GM19372 (cell line): Measurements from ENCODE around the gene KIAA1671.
"Not testable (repeated sequence)": the region's sequence is repeated elsewhere in the genome, so short reads cannot be mapped to it uniquely, and the experiment has no call there.

Experiments used
- ATAC-seq: cut with Tn5 transposase; IDR thresholded peaks from one replicate; pipeline ENCODE4 v1.9.1; 2021; ENCODE audit warnings: mild to moderate bottlenecking, low read depth, moderate library complexity; ENCODE audit not compliant: unreplicated experiment

Gene KIAA1671

GRCh38 chr22:25212337-25212736, 259.8 kb downstream of the KIAA1671 start:
- no peak for ATAC-seq

GRCh38 chr22:25213221-25213620, 260.7 kb downstream of the KIAA1671 start:
- no peak for ATAC-seq

GRCh38 chr22:25216230-25216629, 263.7 kb downstream of the KIAA1671 start:
- no peak for ATAC-seq

- no peak for ATAC-seq
These were observed 266.7 kb downstream of the KIAA1671 start, which contains the start of gene CRYBB2 for GRCh38 chr22:25219211-25219689. TSS of gene CRYBB2 (plus strand) at chr22:25219639. CDS start at chr22:25221430, 1,791 bp downstream.

- no peak for ATAC-seq
These were observed 267.5 kb downstream of the KIAA1671 start for GRCh38 chr22:25219948-25220442.

- no peak for ATAC-seq
These were observed 269.3 kb downstream of the KIAA1671 start for GRCh38 chr22:25221790-25222189.

- no peak for ATAC-seq
These were observed 270.8 kb downstream of the KIAA1671 start for GRCh38 chr22:25223269-25223850.

GRCh38 chr22:25228822-25229221, 276.3 kb downstream of the KIAA1671 start:
- ATAC-seq, result no peak

GRCh38 chr22:25230760-25231159, 278.2 kb downstream of the KIAA1671 start:
- ATAC-seq, result not testable (repeated sequence)

- no peak for ATAC-seq
These were observed 279.8 kb downstream of the KIAA1671 start for GRCh38 chr22:25232301-25232700.

- ATAC-seq, result not testable (repeated sequence)
These were observed 281.2 kb downstream of the KIAA1671 start for GRCh38 chr22:25233706-25234105.

- ATAC-seq, result no peak
These were observed 283.2 kb downstream of the KIAA1671 start for GRCh38 chr22:25235547-25236290.

- ATAC-seq, result no peak
These were observed 283.9 kb downstream of the KIAA1671 start for GRCh38 chr22:25236417-25236816.

GRCh38 chr22:25237503-25237902, 285.0 kb downstream of the KIAA1671 start:
- no peak for ATAC-seq

GRCh38 chr22:25238058-25238457, 285.5 kb downstream of the KIAA1671 start:
- not testable (repeated sequence) for ATAC-seq
